GM13977 (cell line): ENCODE results near the gene JAKMIP3.

ENCODE experiments used
- DNase-seq: peaks from one replicate; pipeline ENCODE4 v3.0.0; 2012; ENCODE audit warnings: low spot score
- CTCF ChIP-seq: IDR thresholded peaks from 2 replicates; pipeline ENCODE4 v1.5.1; 2012; ENCODE audit warnings: mild to moderate bottlenecking, control low read depth; ENCODE audit not compliant: insufficient read depth; ENCODE audit errors: extremely low read depth, missing control alignments
- in situ Hi-C: fragments of 300-500 bp; cut with MboI; formaldehyde crosslinking; loops from one replicate; pipeline ENCODE4 v1.12.0; 2022; ENCODE audit warnings: low sequenced_read_pairs, low pct_unique_long_range_greater_than_20kb, mixed read lengths, inconsistent platforms; ENCODE audit not compliant: unreplicated experiment

Gene JAKMIP3

GRCh38 chr10:132104471-132105301, 38.9 kb downstream of the JAKMIP3 start:
- in situ Hi-C loops, result no loop called here
- TF ChIP-seq CTCF, result no peak
- DNase-seq, result no peak

GRCh38 chr10:132105302-132105995, 39.7 kb downstream of the JAKMIP3 start:
- DNase-seq, result no peak
- TF ChIP-seq CTCF, result no peak
- in situ Hi-C loops, result no loop called here

GRCh38 chr10:132106431-132106830, 40.7 kb downstream of the JAKMIP3 start:
- DNase-seq, result no peak
- in situ Hi-C loops, result no loop called here
- no peak for TF ChIP-seq CTCF

- no peak for DNase-seq
- in situ Hi-C loops, result no loop called here
- no peak for TF ChIP-seq CTCF
Measured at GRCh38 chr10:132107186-132107948, 41.6 kb downstream of the JAKMIP3 start.

- TF ChIP-seq CTCF, result no peak
- DNase-seq, result no peak
- in situ Hi-C loops, result no loop called here
Measured at GRCh38 chr10:132107949-132108877, 42.5 kb downstream of the JAKMIP3 start.
